Measurements from ENCODE around the gene PRIM1. TPM values are rescaled to one million over a fixed set of nuclear protein-coding genes. Genes with fewer than 3 reads are reported as not detected.
"Not testable (repeated sequence)": the region's sequence is repeated elsewhere in the genome, so short reads cannot be mapped to it uniquely, and the experiment has no call there.

The PRIM1 gene
- polyA plus RNA-seq, 1 experiment = 5.1 TPM

GRCh38 chr12:56713345-56713744 is 38.8 kb downstream of the PRIM1 start:
- ChIA-PET POLR2A (no interaction called here), CTCF (no interaction called here)
- Histone ChIP-seq H3K27me3 (ENCODE audit: control insufficient read depth, insufficient read depth, low read length) (no peaks in the 10 kb centered on the region), H3K36me3 (ENCODE audit: control insufficient read depth, insufficient read depth, low read length) (peaks cover 21% of the 10 kb centered on the region), H3K4me3 (ENCODE audit: low read depth, low read length) (no peak overlapping the region)
- DNase-seq (ENCODE audit: low read depth) = no peak
- TF ChIP-seq CTCF (IDR thresholded peaks at IDR 0.05; ENCODE audit: insufficient read depth, low read depth, low read length) = no peak

DNA sequence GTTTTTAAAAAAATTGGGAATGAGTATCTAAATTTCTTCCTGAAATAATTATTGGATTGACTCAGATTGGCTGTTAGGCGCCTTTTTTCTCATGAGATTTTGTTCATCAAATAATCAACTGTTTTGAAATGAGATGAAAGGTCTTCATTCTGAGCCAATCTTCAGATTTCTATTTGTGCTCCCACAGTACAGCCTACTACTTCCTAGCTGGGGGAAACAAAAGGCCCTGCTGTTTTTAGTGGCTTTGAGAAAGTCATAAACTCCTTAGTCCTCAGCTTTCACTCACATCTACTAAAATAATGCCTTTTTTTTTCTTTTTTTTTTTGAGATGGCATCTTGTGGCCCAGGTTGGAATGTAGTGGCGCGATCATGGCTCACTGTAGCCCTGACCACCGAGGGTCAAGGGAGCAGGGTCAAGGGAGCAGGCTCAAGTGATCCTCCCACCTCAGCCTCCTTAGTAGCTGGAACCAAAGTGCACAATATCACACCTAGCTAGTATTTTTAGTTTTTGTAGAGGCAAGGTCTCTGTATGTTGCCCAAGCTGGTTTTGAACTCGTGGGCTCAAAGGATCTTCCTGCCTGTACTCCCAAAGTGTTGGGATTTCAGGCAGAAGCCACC is 42.3 kb downstream of the PRIM1 start:
- Histone ChIP-seq H3K27me3 (ENCODE audit: control insufficient read depth, insufficient read depth, low read length) (no peaks in the 10 kb centered on the region), H3K36me3 (ENCODE audit: control insufficient read depth, insufficient read depth, low read length) (peaks cover 13% of the 10 kb centered on the region), H3K4me3 (ENCODE audit: low read depth, low read length) (no peak overlapping the region)
- TF ChIP-seq CTCF (IDR thresholded peaks at IDR 0.05; ENCODE audit: insufficient read depth, low read depth, low read length) = no peak
- CTCF ChIA-PET = interaction anchor here (0.6 to 1.3 kb wide), 2 partner anchors 11 to 278 kb away, joined by 3 read pairs; no protein-coding TSS in a partner anchor
- DNase-seq (ENCODE audit: low read depth) = no peak
- POLR2A ChIA-PET = interaction anchor here (1.1 kb wide), 1 partner anchor 16 kb away, joined by 3 read pairs; the partner anchor contains the start of gene NACA

- DNase-seq (ENCODE audit: low read depth); CTCF ChIA-PET; POLR2A ChIA-PET: not testable (repeated sequence)
These were observed 47.6 kb downstream of the PRIM1 start for GRCh38 chr12:56704522-56704921.

GRCh38 chr12:56699020-56699661 is 53.0 kb downstream of the PRIM1 start:
- CTCF ChIA-PET = interaction anchor here (1.2 kb wide), 1 partner anchor 10 kb away, joined by 3 read pairs; no protein-coding TSS in a partner anchor
- POLR2A ChIA-PET = no interaction called here
- Histone ChIP-seq H3K4me3 (ENCODE audit: low read depth, low read length) (no peak overlapping the region), H3K36me3 (ENCODE audit: control insufficient read depth, insufficient read depth, low read length) (no peaks in the 10 kb centered on the region), H3K27me3 (ENCODE audit: control insufficient read depth, insufficient read depth, low read length) (no peaks in the 10 kb centered on the region)
- TF ChIP-seq CTCF (IDR thresholded peaks at IDR 0.05; ENCODE audit: insufficient read depth, low read depth, low read length) = no peak
- DNase-seq (ENCODE audit: low read depth) = no peak

More at GRCh38 chr12:56704522-56704921, 47.6 kb downstream of the PRIM1 start:
- not testable (repeated sequence) for H3K27me3 ChIP-seq (ENCODE audit: control insufficient read depth, insufficient read depth, low read length); H3K4me3 ChIP-seq (ENCODE audit: low read depth, low read length); H3K36me3 ChIP-seq (ENCODE audit: control insufficient read depth, insufficient read depth, low read length)

DNA sequence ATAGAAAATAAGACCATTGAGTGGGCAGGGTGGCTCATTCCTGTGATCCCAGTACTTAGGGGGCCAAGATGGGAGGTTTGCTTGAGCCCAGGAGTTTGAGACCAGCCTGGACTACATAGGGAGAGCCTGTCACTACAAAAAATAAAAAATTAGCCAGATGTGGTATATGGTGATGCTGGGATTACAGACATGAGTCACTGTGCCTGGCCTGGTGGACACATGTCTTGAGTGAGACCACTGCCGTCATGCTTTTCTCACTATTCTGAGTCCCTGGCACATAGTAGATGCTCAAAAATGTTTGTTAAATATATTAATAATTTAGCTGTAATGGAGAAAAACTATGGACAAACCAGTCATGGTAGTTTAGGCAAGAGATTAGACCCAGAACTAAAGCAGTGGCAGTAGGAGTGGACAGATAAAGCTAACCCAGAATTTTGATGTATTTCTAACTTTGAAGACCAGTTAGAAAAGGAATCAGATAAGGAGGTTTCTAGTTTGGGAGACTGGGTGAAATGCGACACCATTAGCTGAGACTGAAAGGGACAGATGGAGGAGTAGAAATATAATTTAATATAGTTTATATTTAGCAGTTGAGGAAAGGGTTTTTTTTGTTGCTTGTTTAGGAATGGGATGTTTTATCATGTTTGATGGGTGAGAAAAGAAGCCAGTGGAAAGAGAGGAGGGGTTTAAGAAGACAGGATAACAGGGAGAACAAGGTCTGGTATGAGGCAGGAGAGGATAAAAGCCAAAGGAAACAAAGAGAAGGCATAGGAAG is 56.6 kb downstream of the PRIM1 start:
- no peaks in the 10 kb centered on the region for H3K27me3 ChIP-seq (ENCODE audit: control insufficient read depth, insufficient read depth, low read length)
- H3K36me3 ChIP-seq (ENCODE audit: control insufficient read depth, insufficient read depth, low read length) = no peaks in the 10 kb centered on the region
- CTCF ChIA-PET = interaction anchor here (0.8 kb wide), 1 partner anchor 306 kb away, joined by 3 read pairs; no protein-coding TSS in a partner anchor
- TF ChIP-seq CTCF (IDR thresholded peaks at IDR 0.05; ENCODE audit: insufficient read depth, low read depth, low read length) = no peak
- POLR2A ChIA-PET = no interaction called here
- DNase-seq (ENCODE audit: low read depth) = no peak
- no peak overlapping the region for H3K4me3 ChIP-seq (ENCODE audit: low read depth, low read length)
